ENCODE measurements around the gene SAE1.
A peak's percentile ranks its signal among the peaks of the same experiment; 100 is the strongest.
"Not testable (repeated sequence)": the region's sequence is repeated elsewhere in the genome, so short reads cannot be mapped to it uniquely, and the experiment has no call there.

Gene SAE1

GRCh38 chr19:47130589-47131227 is at the start of gene SAE1:
Gene SAE1, plus strand, starts transcription at chr19:47130835. Its CDS starts 96 bp downstream, at chr19:47130931.
- DNase-seq (ENCODE audit: low spot score): peak; percentile 94

GRCh38 chr19:47081095-47081494 is 49.5 kb upstream of the SAE1 start:
- DNase-seq (ENCODE audit: low spot score): no peak

GRCh38 chr19:47082493-47082892 is 48.1 kb upstream of the SAE1 start:
- DNase-seq (ENCODE audit: low spot score): no peak

- no peak for DNase-seq (ENCODE audit: low spot score)
Observed at GRCh38 chr19:47084879-47085439, 45.7 kb upstream of the SAE1 start.

GRCh38 chr19:47086280-47086679 is 44.4 kb upstream of the SAE1 start:
- DNase-seq (ENCODE audit: low spot score): no peak

- DNase-seq (ENCODE audit: low spot score): no peak
Observed at GRCh38 chr19:47089767-47090350, 40.8 kb upstream of the SAE1 start.

GRCh38 chr19:47093254-47093653 is 37.4 kb upstream of the SAE1 start:
- no peak for DNase-seq (ENCODE audit: low spot score)

- no peak for DNase-seq (ENCODE audit: low spot score)
Observed at GRCh38 chr19:47093841-47094240, 36.8 kb upstream of the SAE1 start.

GRCh38 chr19:47094557-47095475 is 35.8 kb upstream of the SAE1 start:
- no peak for DNase-seq (ENCODE audit: low spot score)

- no peak for DNase-seq (ENCODE audit: low spot score)
Observed at GRCh38 chr19:47095476-47096099, 35.0 kb upstream of the SAE1 start.

GRCh38 chr19:47096100-47096704 is 34.4 kb upstream of the SAE1 start:
- DNase-seq (ENCODE audit: low spot score): peak; percentile 68

GRCh38 chr19:47096721-47097120 is 33.9 kb upstream of the SAE1 start:
- DNase-seq (ENCODE audit: low spot score): no peak

GRCh38 chr19:47097396-47098201 is 33.0 kb upstream of the SAE1 start:
- DNase-seq (ENCODE audit: low spot score): no peak

GRCh38 chr19:47098608-47099007 is 32.0 kb upstream of the SAE1 start:
- DNase-seq (ENCODE audit: low spot score): no peak

- DNase-seq (ENCODE audit: low spot score): no peak
Observed at GRCh38 chr19:47099576-47100050, 31.0 kb upstream of the SAE1 start.

- no peak for DNase-seq (ENCODE audit: low spot score)
Observed at GRCh38 chr19:47100290-47100689, 30.3 kb upstream of the SAE1 start.

GRCh38 chr19:47101116-47101515 is 29.5 kb upstream of the SAE1 start:
- DNase-seq (ENCODE audit: low spot score): not testable (repeated sequence)

GRCh38 chr19:47102346-47103060 is 28.1 kb upstream of the SAE1 start:
- no peak for DNase-seq (ENCODE audit: low spot score)

- DNase-seq (ENCODE audit: low spot score): no peak
Observed at GRCh38 chr19:47104680-47105079, 26.0 kb upstream of the SAE1 start.

GRCh38 chr19:47105874-47106273 is 24.8 kb upstream of the SAE1 start:
- no peak for DNase-seq (ENCODE audit: low spot score)
